HepG2 (cell line): ENCODE data around the gene SRBD1. TPM values are rescaled to one million over a fixed set of nuclear protein-coding genes. Genes with fewer than 3 reads are reported as not detected.

Experiments
- ATAC-seq: fragments of 200-7000 bp; cut with Tn5 transposase; 3 replicates; pipeline ENCODE4 v1.9.1; 2020; ENCODE audit warnings: mild to moderate bottlenecking, moderate library complexity
- BruUV-seq: library from RNA; stranded (reverse); fragments of 400-500 nt; replicated peaks from 2 replicates; lab custom pipeline; 2021; lab: Mats Ljungman, UMichigan
- CTCF ChIA-PET: fragments of 300-600 bp; formaldehyde crosslinking; extraction: SDS; loops from one replicate; lab custom pipeline; 2021; ENCODE audit warnings: low total read pairs, inconsistent platforms, low intra/inter-chr PET ratio; lab: Yijun Ruan, JAX
- POLR2A ChIA-PET: fragments of 350-600 bp; sonication (Branson Sonifier 250); formaldehyde crosslinking; loops from one replicate; lab custom pipeline; 2020; ENCODE audit warnings: antibody characterized with exemption, inconsistent platforms; lab: Yijun Ruan, JAX
- DNase-seq: peaks from one replicate; pipeline ENCODE4 v3.0.0-alpha.2; 2015; ENCODE audit warnings: low spot score
- FAIRE-seq: peaks from 3 replicates; lab custom pipeline; 2011; peaks lifted over from hg19 to GRCh38; lab: Jason Lieb, UNC
- H2AFZ ChIP-seq: one replicate; pipeline ENCODE4 v1.6.1; 2011; ENCODE audit warnings: low read length, inconsistent platforms
- H3K27ac ChIP-seq: fragments of 300-600 bp; 3 replicates; pipeline ENCODE4 v1.8.0; 2011; ENCODE audit warnings: mixed run types, mild to moderate bottlenecking, mixed read lengths, low read length, inconsistent platforms; ENCODE audit not compliant: insufficient read depth; ENCODE audit errors: extremely low read length
- H3K27me3 ChIP-seq, 2 experiments: fragments of 200-600 bp in 1 of 2; 2 replicates in 1 of 2; 3 replicates in 1 of 2; pipeline versions ENCODE4 v1.6.0 to v1.8.0; 2011; ENCODE audit warnings: low read length in 2 of 2, mild to moderate bottlenecking in 2 of 2, moderate library complexity in 2 of 2, inconsistent platforms in 1 of 2; ENCODE audit not compliant: insufficient read depth in 2 of 2, control insufficient read depth in 1 of 2
- H3K36me3 ChIP-seq, 2 experiments: fragments of 200-600 bp in 1 of 2; replicated peaks in 1 of 2; 2 replicates in 1 of 2; 3 replicates in 1 of 2; pipeline versions ENCODE4 v1.5.1 to v1.8.0; 2011; ENCODE audit warnings: low read length in 2 of 2, inconsistent platforms in 1 of 2; ENCODE audit not compliant: insufficient read depth in 2 of 2, control insufficient read depth in 1 of 2
- H3K4me1 ChIP-seq: 2 replicates; pipeline ENCODE4 v1.5.1; 2012; ENCODE audit warnings: low read length, inconsistent platforms; ENCODE audit not compliant: insufficient read depth
- H3K4me2 ChIP-seq: 2 replicates; pipeline ENCODE4 v1.6.0; 2011; ENCODE audit warnings: low read depth, low read length, inconsistent platforms
- H3K4me3 ChIP-seq, 3 experiments: fragments of 200-600 bp in 1 of 3; sonication (generic), shearing (Covaris generic) in 1 of 3; replicated peaks in 1 of 3; 2 replicates each; pipeline ENCODE4 v1.5.1; 2011 to 2016; ENCODE audit warnings: low read length in 3 of 3, inconsistent platforms in 2 of 3, low read depth in 2 of 3, mild to moderate bottlenecking in 2 of 3, control low read depth in 1 of 3, mixed read lengths in 1 of 3; ENCODE audit not compliant: insufficient read depth in 1 of 3
- H3K79me2 ChIP-seq: one replicate; pipeline ENCODE4 v1.6.1; 2011; ENCODE audit warnings: low read length, inconsistent platforms; ENCODE audit not compliant: insufficient read depth
- H3K9ac ChIP-seq: 2 replicates; pipeline ENCODE4 v1.6.0; 2011; ENCODE audit warnings: mild to moderate bottlenecking, low read depth, low read length, inconsistent platforms; ENCODE audit not compliant: insufficient read depth
- H3K9me3 ChIP-seq: 2 replicates; pipeline ENCODE4 v1.5.1; 2012; ENCODE audit warnings: mild to moderate bottlenecking, low read length
- H4K20me1 ChIP-seq: 2 replicates; pipeline ENCODE4 v1.6.0; 2011; ENCODE audit warnings: inconsistent platforms, mild to moderate bottlenecking, low read length, moderate library complexity; ENCODE audit not compliant: insufficient read depth
- ARHGAP35 ChIP-seq: sonication (generic); formaldehyde crosslinking; IDR thresholded peaks from 2 replicates; pipeline ENCODE4 v1.9.0; 2022; ENCODE audit warnings: mild to moderate bottlenecking, inconsistent platforms, moderate library complexity, missing genetic modification reagents, borderline replicate concordance
- BRF2 ChIP-seq: sonication (generic); formaldehyde crosslinking; IDR thresholded peaks from 2 replicates; pipeline ENCODE4 v1.8.1; 2022; ENCODE audit warnings: mild to moderate bottlenecking, missing genetic modification reagents
- CBX5 ChIP-seq: sonication (generic); formaldehyde crosslinking; IDR thresholded peaks from 2 replicates; pipeline ENCODE4 v1.4.0; 2020; ENCODE audit warnings: missing genetic modification reagents, borderline replicate concordance
- HMG20A ChIP-seq: IDR thresholded peaks from 2 replicates; pipeline ENCODE4 v1.6.1; 2016; ENCODE audit warnings: borderline replicate concordance
- HMGXB3 ChIP-seq: sonication (generic); formaldehyde crosslinking; IDR thresholded peaks from 2 replicates; pipeline ENCODE4 v1.4.0; 2020; ENCODE audit warnings: missing genetic modification reagents, borderline replicate concordance
- HNRNPK ChIP-seq: fragments of 200-400 bp; formaldehyde crosslinking; IDR thresholded peaks from 2 replicates; pipeline ENCODE4 v1.6.1; 2018; ENCODE audit warnings: low read length, low read depth, moderate library complexity, mild to moderate bottlenecking; ENCODE audit not compliant: poor library complexity, severe bottlenecking
- SMYD3 ChIP-seq: sonication (generic); formaldehyde crosslinking; IDR thresholded peaks from 2 replicates; pipeline ENCODE4 v1.8.1; 2023; ENCODE audit warnings: mild to moderate bottlenecking, missing genetic modification reagents
- SP4 ChIP-seq: sonication (generic); formaldehyde crosslinking; IDR thresholded peaks from 2 replicates; pipeline ENCODE4 v1.8.1; 2023; ENCODE audit warnings: mild to moderate bottlenecking, missing genetic modification reagents
- SRY ChIP-seq: sonication (generic); formaldehyde crosslinking; IDR thresholded peaks from 2 replicates; pipeline ENCODE4 v1.8.0; 2022; ENCODE audit warnings: mild to moderate bottlenecking, missing genetic modification reagents
- YY1 ChIP-seq: IDR thresholded peaks from 2 replicates; pipeline ENCODE4 v1.6.1; 2011; ENCODE audit warnings: low read length, low read depth, moderate library complexity, mild to moderate bottlenecking; ENCODE audit not compliant: insufficient read depth, insufficient replicate concordance
- ZNF713 ChIP-seq: sonication (generic); formaldehyde crosslinking; IDR thresholded peaks from 2 replicates; pipeline ENCODE4 v1.4.0; 2020; ENCODE audit warnings: mild to moderate bottlenecking, missing genetic modification reagents
- WGBS: methylation state at CpG from one replicate; pipeline ENCODE4 v1.1.6; 2017; ENCODE audit warnings: low lambda C conversion rate; 5-methylcytosine and 5-hydroxymethylcytosine counted together
- in situ Hi-C: cut with HindIII; loops from 2 replicates; pipeline ENCODE4 v1.10.0; 2017; ENCODE audit warnings: low pct_unique_long_range_greater_than_20kb; ENCODE audit not compliant: extremely low pct_ligation_motif_present
- intact Hi-C: fragments of 100-400 bp; cut with micrococcal nuclease; formaldehyde crosslinking; loops from one replicate; pipeline ENCODE4 v1.10.0; 2022; ENCODE audit not compliant: unreplicated experiment
- polyA plus RNA-seq, 8 experiments: library from polyadenylated mRNA; depleted of rRNA in 3 of 8; stranded (reverse) in 7 of 8; unstranded in 1 of 8; fragments of >200 nt; fragmentation: Illumina TruSeq in 4 of 8; extraction: Trizol in 4 of 8; gene quantifications; 2 replicates each; pipeline versions ENCODE4 v1.2.1 to v1.2.3, GENCODE V29; 2011 to 2016; ENCODE audit warnings: low read depth in 4 of 8, missing spikeins in 1 of 8, mixed read lengths in 1 of 8; ENCODE audit not compliant: insufficient read depth in 1 of 8
- total RNA-seq, 5 experiments: library from RNA; depleted of rRNA; stranded (reverse); fragments of >200 nt; fragmentation: Illumina TruSeq; extraction: Trizol; gene quantifications; 2 replicates each; pipeline ENCODE4 v1.2.3, GENCODE V29; 2016; ENCODE audit warnings: low read depth in 1 of 5

SRBD1 gene
- total and polyA plus RNA-seq, 2 of the 13 experiments (the other 11 are each of a cell fraction or from before 2014, with no cell fraction given): 3.2 to 23.9 TPM

GRCh38 chr2:45627911-45628310 is 16.8 kb upstream of the SRBD1 start (continued):
- no peak for TF ChIP-seq BRF2
- no peak for TF ChIP-seq HMGXB3 (CRISPR knock-in tag)
- TF ChIP-seq HMG20A (CRISPR knock-in tag): no peak
- TF ChIP-seq HNRNPK: no peak
- TF ChIP-seq YY1: no peak

GRCh38 chr2:45626387-45627221 is 15.5 kb upstream of the SRBD1 start:
- no peak overlapping the region for H3K4me3 ChIP-seq
- in situ Hi-C loops: no loop called here
- no peaks in the 10 kb centered on the region for H4K20me1 ChIP-seq
- no peak for DNase-seq
- H3K4me2 ChIP-seq: no peak overlapping the region
- FAIRE-seq: no peak
- no peaks in the 10 kb centered on the region for H3K9me3 ChIP-seq
- CTCF ChIA-PET: no interaction called here
- no peak overlapping the region for H2AFZ ChIP-seq
- BruUV-seq: no TSS peak
- H3K27me3 ChIP-seq: peaks cover 0 to 14% of the 10 kb centered on the region in 2 experiments; a peak in 2 of 5 replicates
- H3K36me3 ChIP-seq: no peaks in the 10 kb centered on the region
- POLR2A ChIA-PET: no interaction called here
- H3K79me2 ChIP-seq: no peaks in the 10 kb centered on the region
- TF ChIP-seq CBX5 (CRISPR knock-in tag): no peak
- TF ChIP-seq SRY (CRISPR knock-in tag): no peak
- peak; percentile 53 for TF ChIP-seq HNRNPK
- TF ChIP-seq ZNF713 (CRISPR knock-in tag): no peak
- no peak for TF ChIP-seq SMYD3 (CRISPR knock-in tag)
- TF ChIP-seq ARHGAP35: no peak
- no peak for TF ChIP-seq SP4 (CRISPR knock-in tag)
- no peak overlapping the region for H3K27ac ChIP-seq
- peaks cover 10% of the 10 kb centered on the region; the same call in 1 of the 2 replicates for H3K4me1 ChIP-seq
- no peak for ATAC-seq
- 10% methylated on average over 8 of the region's 8 CpGs for WGBS
- no peak overlapping the region for H3K9ac ChIP-seq
- intact Hi-C loops: no loop called here
